NB4 (cell line): ENCODE measurements around the gene IQCE.

Source experiments
- POLR2A ChIP-seq: IDR thresholded peaks from 2 replicates; pipeline ENCODE4 v1.6.1; 2011; ENCODE audit warnings: mild to moderate bottlenecking; ENCODE audit not compliant: insufficient read length; ENCODE audit errors: extremely low read depth
- TF ChIP-seq, protein P1 (sequence below): IDR thresholded peaks from one replicate; pipeline ENCODE4 v1.5.1; 2012; ENCODE audit warnings: low read depth, low read length
- TF ChIP-seq, protein P2 (sequence below): IDR thresholded peaks from 2 replicates; pipeline ENCODE4 v1.6.1; 2011; ENCODE audit warnings: low read depth, low read length

DNA sequence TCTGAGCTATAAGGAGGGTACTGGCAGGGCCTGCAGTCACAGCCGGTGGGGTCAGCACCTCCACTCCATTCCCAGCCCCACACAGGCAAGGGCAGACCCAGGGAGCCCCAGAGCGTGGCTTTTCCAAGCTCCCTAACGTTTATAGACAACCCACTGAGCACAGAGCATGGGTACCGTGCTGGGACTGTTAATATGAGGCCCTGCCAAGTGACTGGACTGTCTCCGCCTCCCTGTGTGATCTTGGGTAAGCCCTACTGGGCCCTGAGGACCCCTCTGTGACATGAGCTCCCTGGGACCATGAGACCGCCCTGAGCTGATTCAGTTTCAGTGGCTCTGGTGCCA is 85.4 kb downstream of the IQCE start:
- TF ChIP-seq, protein P1, sequence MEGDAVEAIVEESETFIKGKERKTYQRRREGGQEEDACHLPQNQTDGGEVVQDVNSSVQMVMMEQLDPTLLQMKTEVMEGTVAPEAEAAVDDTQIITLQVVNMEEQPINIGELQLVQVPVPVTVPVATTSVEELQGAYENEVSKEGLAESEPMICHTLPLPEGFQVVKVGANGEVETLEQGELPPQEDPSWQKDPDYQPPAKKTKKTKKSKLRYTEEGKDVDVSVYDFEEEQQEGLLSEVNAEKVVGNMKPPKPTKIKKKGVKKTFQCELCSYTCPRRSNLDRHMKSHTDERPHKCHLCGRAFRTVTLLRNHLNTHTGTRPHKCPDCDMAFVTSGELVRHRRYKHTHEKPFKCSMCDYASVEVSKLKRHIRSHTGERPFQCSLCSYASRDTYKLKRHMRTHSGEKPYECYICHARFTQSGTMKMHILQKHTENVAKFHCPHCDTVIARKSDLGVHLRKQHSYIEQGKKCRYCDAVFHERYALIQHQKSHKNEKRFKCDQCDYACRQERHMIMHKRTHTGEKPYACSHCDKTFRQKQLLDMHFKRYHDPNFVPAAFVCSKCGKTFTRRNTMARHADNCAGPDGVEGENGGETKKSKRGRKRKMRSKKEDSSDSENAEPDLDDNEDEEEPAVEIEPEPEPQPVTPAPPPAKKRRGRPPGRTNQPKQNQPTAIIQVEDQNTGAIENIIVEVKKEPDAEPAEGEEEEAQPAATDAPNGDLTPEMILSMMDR, result no peak
- no peak for TF ChIP-seq POLR2A
- TF ChIP-seq, protein P2, sequence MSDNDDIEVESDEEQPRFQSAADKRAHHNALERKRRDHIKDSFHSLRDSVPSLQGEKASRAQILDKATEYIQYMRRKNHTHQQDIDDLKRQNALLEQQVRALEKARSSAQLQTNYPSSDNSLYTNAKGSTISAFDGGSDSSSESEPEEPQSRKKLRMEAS, result no peak
